A549 (cell line): ENCODE results near the gene LENG1. TPM values are rescaled to one million over a fixed set of nuclear protein-coding genes. Genes with fewer than 3 reads are reported as not detected.

Source experiments
- ATAC-seq, 2 experiments: fragments of 200-7000 bp in 1 of 2; fragments of >200 bp in 1 of 2; cut with Nextera tagmentation in 1 of 2; cut with Tn5 transposase in 1 of 2; 3 replicates each; pipeline versions ENCODE4 v1.8.0 to v1.9.1; 2018 to 2020; ENCODE audit warnings: mild to moderate bottlenecking in 1 of 2, moderate library complexity in 1 of 2
- CTCF ChIA-PET: fragments of 300-600 bp; sonication (Branson Sonifier 250); formaldehyde crosslinking; extraction: SDS; loops from one replicate; lab custom pipeline; 2021; ENCODE audit warnings: antibody characterized with exemption, inconsistent platforms; lab: Yijun Ruan, JAX
- POLR2A ChIA-PET: fragments of 350-600 bp; formaldehyde crosslinking; extraction: SDS; loops from one replicate; lab custom pipeline; 2021; ENCODE audit warnings: antibody characterized with exemption, inconsistent platforms; lab: Yijun Ruan, JAX
- DNase-seq, 2 experiments: peaks; one replicate each; pipeline versions ENCODE4 v3.0.0 to v3.0.0-alpha.2; 2011 to 2016; ENCODE audit warnings: low read depth in 1 of 2, low spot score in 1 of 2
- FAIRE-seq: peaks from 2 replicates; lab custom pipeline; 2011; peaks lifted over from hg19 to GRCh38; lab: Jason Lieb, UNC
- H3K27ac ChIP-seq, 2 experiments: fragments of >200 bp; sonication (Bioruptor Twin); formaldehyde crosslinking; 3 replicates each; pipeline ENCODE4 v1.5.1; 2016 to 2017
- H3K4me1 ChIP-seq: fragments of >200 bp; sonication (Bioruptor Twin); formaldehyde crosslinking; 3 replicates; pipeline ENCODE4 v1.6.1; 2016
- H3K4me2 ChIP-seq: fragments of >200 bp; sonication (Bioruptor Twin); formaldehyde crosslinking; 3 replicates; pipeline ENCODE4 v1.6.1; 2016
- H3K4me3 ChIP-seq: fragments of >200 bp; sonication (Bioruptor Twin); formaldehyde crosslinking; 3 replicates; pipeline ENCODE4 v1.5.1; 2016
- H3K9me3 ChIP-seq: fragments of >200 bp; sonication (Bioruptor Twin); formaldehyde crosslinking; 3 replicates; pipeline ENCODE4 v1.6.1; 2016
- CBX8 ChIP-seq: fragments of 200-600 bp; sonication (generic); IDR thresholded peaks from 2 replicates; pipeline ENCODE4 v1.6.1; 2016
- ESRRA ChIP-seq: fragments of 150-350 bp; IDR thresholded peaks from 2 replicates; pipeline ENCODE4 v1.6.1; 2014; ENCODE audit warnings: mild to moderate bottlenecking, low read length, borderline replicate concordance
- FOSB ChIP-seq: fragments of 250-450 bp; sonication (Bioruptor Pico); IDR thresholded peaks from 2 replicates; pipeline ENCODE4 v1.5.0; 2020; ENCODE audit warnings: mild to moderate bottlenecking, moderate library complexity
- FOSL2 ChIP-seq, 2 experiments: fragments of 450-650 bp in 1 of 2; fragments of >200 bp in 1 of 2; sonication (Bioruptor Twin) in 1 of 2; formaldehyde crosslinking; IDR thresholded peaks; 2 replicates each; pipeline versions ENCODE4 v1.5.0 to v1.6.1; 2016 to 2020; ENCODE audit warnings: mild to moderate bottlenecking in 1 of 2, moderate library complexity in 1 of 2
- JUN ChIP-seq, 2 experiments: fragments of >200 bp; sonication (Bioruptor Twin); formaldehyde crosslinking; IDR thresholded peaks; 2 replicates in 1 of 2; 3 replicates in 1 of 2; pipeline ENCODE4 v1.6.1; 2016 to 2017
- KDM1A ChIP-seq: fragments of 200-600 bp; sonication (generic); IDR thresholded peaks from 2 replicates; pipeline ENCODE4 v1.6.1; 2016; ENCODE audit warnings: low read depth, mild to moderate bottlenecking
- MAX ChIP-seq: IDR thresholded peaks from 2 replicates; pipeline ENCODE4 v1.6.1; 2012
- MAZ ChIP-seq: fragments of 150-350 bp; IDR thresholded peaks from 2 replicates; pipeline ENCODE4 v1.6.1; 2014; ENCODE audit warnings: antibody characterized with exemption, low read depth, low read length, borderline replicate concordance
- MYC ChIP-seq: IDR thresholded peaks from 2 replicates; pipeline ENCODE4 v1.6.1; 2012; ENCODE audit warnings: mild to moderate bottlenecking, inconsistent platforms, low read length, improper control_type of control experiment, borderline replicate concordance
- PHF8 ChIP-seq: fragments of 200-600 bp; sonication (generic); IDR thresholded peaks from 2 replicates; pipeline ENCODE4 v1.6.1; 2016; ENCODE audit warnings: low read depth, mild to moderate bottlenecking, antibody characterized with exemption, moderate library complexity, borderline replicate concordance
- POLR2A ChIP-seq: IDR thresholded peaks from 2 replicates; pipeline ENCODE4 v1.6.1; 2012; ENCODE audit warnings: mild to moderate bottlenecking, low read length
- RNF2 ChIP-seq: fragments of 200-600 bp; sonication (generic); IDR thresholded peaks from 2 replicates; pipeline ENCODE4 v1.6.1; 2016; ENCODE audit warnings: low read depth, mild to moderate bottlenecking, antibody characterized with exemption, moderate library complexity, borderline replicate concordance
- SMC3 ChIP-seq: fragments of >200 bp; sonication (Bioruptor Twin); formaldehyde crosslinking; IDR thresholded peaks from 3 replicates; pipeline ENCODE4 v1.6.1; 2018; ENCODE audit warnings: inconsistent platforms
- TP53 ChIP-seq: fragments of 250-450 bp; sonication (Bioruptor Pico); IDR thresholded peaks from 2 replicates; pipeline ENCODE4 v1.5.0; 2021; ENCODE audit warnings: mild to moderate bottlenecking, moderate library complexity
- ZFP36 ChIP-seq: fragments of 450-650 bp; IDR thresholded peaks from 2 replicates; pipeline ENCODE4 v1.6.1; 2014; ENCODE audit warnings: borderline replicate concordance; ENCODE audit not compliant: partially characterized antibody
- WGBS: methylation state at CpG from one replicate; pipeline ENCODE4 v1.1.6; 2017; ENCODE audit errors: missing lambda C conversion rate; 5-methylcytosine and 5-hydroxymethylcytosine counted together
- polyA plus RNA-seq, 4 experiments: library from polyadenylated mRNA; depleted of rRNA in 3 of 4; stranded (reverse); fragments of >200 nt; fragmentation: RNase III in 1 of 4; extraction: RNeasy Plus Mini Kit Qiagen cat#74134 plus additional on column Dnase treatment in 1 of 4; gene quantifications; 2 replicates in 3 of 4; 3 replicates in 1 of 4; pipeline ENCODE4 v1.2.3, GENCODE V29; 2011 to 2017
- TF ChIP-seq, protein P1 (sequence below): fragments of >200 bp; sonication (Bioruptor Twin); formaldehyde crosslinking; IDR thresholded peaks from 3 replicates; pipeline ENCODE4 v1.6.1; 2016
- TF ChIP-seq, protein P2 (sequence below): IDR thresholded peaks from 2 replicates; pipeline ENCODE4 v1.6.1; 2012

The LENG1 gene
- polyA plus RNA-seq, 2 of the 4 experiments (the other 2 are of a cell fraction), result 13.3 to 13.8 TPM

GRCh38 chr19:54191011-54191810 lies 31.7 kb upstream of the LENG1 start, which contains the start of gene TSEN34:
Gene TSEN34 (plus strand): TSS chr19:54191308. CDS start chr19:54191365, 57 bp downstream.
- no peaks in the 10 kb centered on the region for H3K9me3 ChIP-seq
- CTCF ChIA-PET, result interaction anchor here (1.2 to 17.2 kb wide), 6 partner anchors 8 to 75 kb away, joined by 3 to 295 read pairs (median 6); partner anchors contain the start of gene TMC4
- peak; percentile 35 to 54 for ATAC-seq
- H3K4me2 ChIP-seq, result peak within 1 kb of the TSS; percentile 89
- DNase-seq, result peak in 1 of 2 experiments; percentile 52
- H3K4me1 ChIP-seq, result peaks cover 23% of the 10 kb centered on the region
- H3K27ac ChIP-seq, result peak within 1 kb of the TSS; percentile 91 to 94
- peak within 1 kb of the TSS; percentile 80 for H3K4me3 ChIP-seq
- TF ChIP-seq MAX (peak; percentile 31), JUN (IDR thresholded peaks at IDR 0.05) (0 out of 5 replicates have a peak, but pooled peaks of 1 of the 2 experiments have one; percentile 52), RNF2 (peak; percentile 71; the same call in 1 of the 2 replicates), FOSL2 (IDR thresholded peaks at IDR 0.05) (no peak), FOSL2 (CRISPR knock-in tag; IDR thresholded peaks at IDR 0.05) (0 out of 2 replicates have a peak, but pooled peaks have one; percentile 7), TP53 (CRISPR knock-in tag) (0 out of 2 replicates have a peak, but pooled peaks have one; percentile 28), PHF8 (peak; percentile 71), CBX8 (no peak), POLR2A (peak; percentile 81)
- TF ChIP-seq, protein P1, sequence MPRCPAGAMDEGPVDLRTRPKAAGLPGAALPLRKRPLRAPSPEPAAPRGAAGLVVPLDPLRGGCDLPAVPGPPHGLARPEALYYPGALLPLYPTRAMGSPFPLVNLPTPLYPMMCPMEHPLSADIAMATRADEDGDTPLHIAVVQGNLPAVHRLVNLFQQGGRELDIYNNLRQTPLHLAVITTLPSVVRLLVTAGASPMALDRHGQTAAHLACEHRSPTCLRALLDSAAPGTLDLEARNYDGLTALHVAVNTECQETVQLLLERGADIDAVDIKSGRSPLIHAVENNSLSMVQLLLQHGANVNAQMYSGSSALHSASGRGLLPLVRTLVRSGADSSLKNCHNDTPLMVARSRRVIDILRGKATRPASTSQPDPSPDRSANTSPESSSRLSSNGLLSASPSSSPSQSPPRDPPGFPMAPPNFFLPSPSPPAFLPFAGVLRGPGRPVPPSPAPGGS, result no peak
- TF ChIP-seq, protein P2, sequence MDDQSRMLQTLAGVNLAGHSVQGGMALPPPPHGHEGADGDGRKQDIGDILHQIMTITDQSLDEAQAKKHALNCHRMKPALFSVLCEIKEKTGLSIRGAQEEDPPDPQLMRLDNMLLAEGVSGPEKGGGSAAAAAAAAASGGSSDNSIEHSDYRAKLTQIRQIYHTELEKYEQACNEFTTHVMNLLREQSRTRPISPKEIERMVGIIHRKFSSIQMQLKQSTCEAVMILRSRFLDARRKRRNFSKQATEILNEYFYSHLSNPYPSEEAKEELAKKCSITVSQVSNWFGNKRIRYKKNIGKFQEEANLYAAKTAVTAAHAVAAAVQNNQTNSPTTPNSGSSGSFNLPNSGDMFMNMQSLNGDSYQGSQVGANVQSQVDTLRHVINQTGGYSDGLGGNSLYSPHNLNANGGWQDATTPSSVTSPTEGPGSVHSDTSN, result 0 out of 2 replicates have a peak, but pooled peaks have one; percentile 5
- TF ChIP-seq, all 56 proteins: peak for 8
- WGBS, result 1% methylated on average over 26 of the region's 77 CpGs
- no peak for FAIRE-seq
- POLR2A ChIA-PET, result interaction anchor here (0.6 to 5.0 kb wide), 7 partner anchors 10 to 272 kb away, joined by 3 to 132 read pairs (median 19); partner anchors contain the start of genes LENG8, LENG9, PRPF31 and RPS9

GRCh38 chr19:54190503-54191010 lies 31.0 kb upstream of the LENG1 start:
- Histone ChIP-seq H3K27ac (peak overlapping the region; percentile 91 to 94), H3K4me1 (peaks cover 23% of the 10 kb centered on the region), H3K4me2 (peak overlapping the region; percentile 89; the same call in 2 of the 3 replicates), H3K9me3 (no peaks in the 10 kb centered on the region), H3K4me3 (peak overlapping the region; percentile 80)
- ATAC-seq, result peak; percentile 57 to 81
- CTCF ChIA-PET, result interaction anchor here (1.2 to 17.2 kb wide), 4 partner anchors 9 to 75 kb away, joined by 3 to 295 read pairs (median 6); partner anchors contain the start of gene TMC4
- TF ChIP-seq ZFP36 (no peak), RNF2 (no peak), SMC3 (no peak), MYC (peak; percentile 16), MAZ (no peak), ESRRA (no peak), FOSB (CRISPR knock-in tag) (no peak), KDM1A (no peak)
- DNase-seq, result peak; percentile 84 to 100
- peak; percentile 96 for FAIRE-seq
- POLR2A ChIA-PET, result interaction anchor here (0.6 to 5.0 kb wide), 9 partner anchors 10 to 273 kb away, joined by 3 to 132 read pairs (median 19); partner anchors contain the start of genes CNOT3, LENG8, LENG9 and PRPF31
- 3% methylated on average over 38 of the region's 56 CpGs for WGBS
